ENCODE data around the gene PPP1R12C. TPM values are rescaled to one million over a fixed set of nuclear protein-coding genes. Genes with fewer than 3 reads are reported as not detected.
A peak's percentile ranks its signal among the peaks of the same experiment; 100 is the strongest.

The PPP1R12C gene
- total RNA-seq, 1 donor from 2014 or later = 120 TPM

DNA sequence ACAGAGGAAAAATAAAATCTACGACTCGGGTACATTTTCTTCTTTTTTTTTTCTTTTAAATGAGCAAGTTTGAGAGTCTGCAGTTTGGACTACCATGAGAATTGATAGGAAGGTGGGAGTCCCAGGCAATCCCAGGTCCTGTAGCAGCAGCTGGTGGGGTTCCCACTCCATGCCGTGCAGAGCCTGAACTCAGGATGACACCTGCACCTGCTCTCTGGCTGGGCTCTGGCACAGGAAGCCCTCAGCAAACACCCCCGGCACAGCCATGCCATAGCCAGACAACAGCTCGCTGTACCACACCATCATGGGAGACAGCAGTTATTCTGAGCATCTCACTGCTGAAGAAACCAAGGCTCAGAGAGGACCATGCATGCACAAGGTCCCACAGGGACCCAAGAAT, 73.2 kb downstream of the PPP1R12C start:
- no peak for TF ChIP-seq CTCF (IDR thresholded peaks at IDR 0.05)
- Histone ChIP-seq H3K36me3 (peaks cover 63% of the 10 kb centered on the region), H3K27me3 (no peaks in the 10 kb centered on the region), H3K27ac (no peak overlapping the region), H3K9me3 (no peaks in the 10 kb centered on the region), H3K4me3 (no peak overlapping the region), H3K4me1 (no peaks in the 10 kb centered on the region)
- intact Hi-C loops (cut with DNase I) = no loop called here
- DNase-seq = peak; percentile 22
- ATAC-seq = no peak

- TF ChIP-seq CTCF (IDR thresholded peaks at IDR 0.05) = no peak
- ATAC-seq = no peak
- intact Hi-C loops (cut with DNase I) = no loop called here
- H3K4me1 ChIP-seq = no peaks in the 10 kb centered on the region
- H3K9me3 ChIP-seq = no peaks in the 10 kb centered on the region
- H3K27ac ChIP-seq = no peak overlapping the region
- DNase-seq = peak; percentile 34
- peaks cover 47% of the 10 kb centered on the region for H3K36me3 ChIP-seq
- H3K27me3 ChIP-seq = no peaks in the 10 kb centered on the region
- H3K4me3 ChIP-seq = no peak overlapping the region
These were observed 74.7 kb downstream of the PPP1R12C start for GRCh38 chr19:55042688-55043087.

DNA sequence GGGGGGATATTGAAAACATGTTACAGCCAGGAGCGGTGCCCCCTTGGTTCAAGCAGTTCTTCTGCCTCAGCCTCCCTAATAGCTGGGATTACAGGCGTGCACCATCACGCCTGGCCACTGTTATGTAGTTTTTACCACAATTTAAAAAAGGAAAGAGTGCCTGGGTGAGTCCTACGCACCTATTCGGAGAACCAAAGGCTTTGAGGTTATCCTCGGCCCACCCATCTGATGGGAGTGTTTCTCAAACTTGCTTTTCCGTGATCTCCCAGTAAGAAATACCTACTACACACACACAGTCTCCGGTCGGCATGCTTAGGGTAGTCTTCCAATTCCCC, 75.1 kb downstream of the PPP1R12C start:
- peaks cover 43% of the 10 kb centered on the region for H3K36me3 ChIP-seq
- no peak for TF ChIP-seq CTCF (IDR thresholded peaks at IDR 0.05)
- H3K27ac ChIP-seq = no peak overlapping the region
- no peak for DNase-seq
- intact Hi-C loops (cut with DNase I) = no loop called here
- H3K4me3 ChIP-seq = no peak overlapping the region
- no peaks in the 10 kb centered on the region for H3K9me3 ChIP-seq
- no peaks in the 10 kb centered on the region for H3K4me1 ChIP-seq
- no peaks in the 10 kb centered on the region for H3K27me3 ChIP-seq
- no peak for ATAC-seq

DNA sequence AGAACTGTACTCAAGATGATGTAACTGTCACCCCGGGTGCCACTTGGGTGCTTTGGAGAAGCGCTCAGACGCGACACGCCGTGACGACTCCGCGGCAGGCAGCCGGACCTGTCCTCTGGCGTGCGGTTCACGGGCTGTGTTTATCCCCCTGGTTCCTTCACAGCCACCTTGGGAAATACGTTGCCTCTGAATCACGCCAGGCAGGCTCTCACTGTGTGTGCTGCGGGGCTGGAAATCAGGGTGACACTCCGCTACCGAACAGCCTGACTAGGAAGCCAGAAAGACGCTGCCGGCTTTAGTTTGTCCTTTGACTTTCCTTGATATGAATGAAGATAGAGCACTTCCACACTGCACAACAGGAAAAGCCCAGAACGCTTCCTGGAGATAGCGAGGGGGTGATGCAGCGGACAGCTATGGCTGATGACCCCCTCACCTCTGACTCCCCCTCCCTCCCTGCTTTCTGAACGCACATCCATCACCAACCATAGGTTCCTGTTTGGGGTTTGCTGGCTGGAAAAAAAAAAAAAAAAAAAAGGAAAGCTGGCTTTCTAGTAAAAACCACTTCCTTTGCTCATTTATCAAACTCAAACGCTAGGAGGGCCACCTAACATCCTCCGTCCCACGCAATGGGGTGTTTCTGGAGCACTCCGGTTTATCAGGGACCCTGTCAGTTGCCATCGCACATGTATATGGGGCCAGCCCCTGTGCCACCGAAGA, 75.7 kb downstream of the PPP1R12C start:
- H3K36me3 ChIP-seq = peaks cover 38% of the 10 kb centered on the region
- H3K4me1 ChIP-seq = no peaks in the 10 kb centered on the region
- TF ChIP-seq CTCF (IDR thresholded peaks at IDR 0.05) = no peak
- H3K4me3 ChIP-seq = no peak overlapping the region
- no peaks in the 10 kb centered on the region for H3K27me3 ChIP-seq
- no peaks in the 10 kb centered on the region for H3K9me3 ChIP-seq
- H3K27ac ChIP-seq = no peak overlapping the region
- peak; percentile 25 for ATAC-seq
- DNase-seq = peak; percentile 60
- intact Hi-C loops (cut with DNase I) = no loop called here

DNA sequence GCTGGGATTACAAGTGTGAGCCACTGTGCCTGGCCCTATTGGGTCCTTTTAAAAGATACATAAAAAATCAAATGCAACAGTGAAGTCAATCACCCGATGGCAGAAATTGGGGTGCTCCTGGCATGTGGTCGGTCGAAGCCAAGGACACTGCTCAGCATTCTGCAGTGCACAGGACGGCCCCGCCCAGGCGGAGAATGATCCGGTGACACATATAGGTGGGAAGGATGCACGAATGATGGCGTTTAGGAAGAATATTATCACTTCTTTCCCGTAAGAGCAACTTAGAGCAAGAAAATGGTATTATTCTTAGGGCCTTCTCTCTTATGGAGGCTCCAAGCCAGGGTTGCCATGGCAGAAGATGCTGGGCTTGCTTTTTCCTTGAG, 76.2 kb downstream of the PPP1R12C start:
- H3K27me3 ChIP-seq = no peaks in the 10 kb centered on the region
- no peak overlapping the region for H3K4me3 ChIP-seq
- H3K4me1 ChIP-seq = no peaks in the 10 kb centered on the region
- ATAC-seq (no peak), DNase-seq (peak; percentile 44)
- intact Hi-C loops (cut with DNase I) = no loop called here
- H3K27ac ChIP-seq = no peak overlapping the region
- no peaks in the 10 kb centered on the region for H3K9me3 ChIP-seq
- TF ChIP-seq CTCF (IDR thresholded peaks at IDR 0.05) = no peak
- peaks cover 32% of the 10 kb centered on the region for H3K36me3 ChIP-seq

Small RNA genes within 50 kb of the gene (microRNA-seq; reads per million reads assigned to microRNA genes)
- gene MIR7975 (ENCODE audit: borderline microRNAs expressed) = not detected

Other genes with a start within 250 kb of the PPP1R12C start
- gene FCAR, start 243.4 kb downstream of the PPP1R12C start, total RNA-seq = 3.2 TPM
- gene NCR1, start 211.5 kb downstream of the PPP1R12C start, total RNA-seq = 1.5 TPM
- not detected for gene NLRP7, start 170.1 kb downstream of the PPP1R12C start, total RNA-seq
- 21.4 TPM for gene NLRP2, start 151.3 kb downstream of the PPP1R12C start, total RNA-seq
- 0.32 TPM for gene GP6, start 79.4 kb downstream of the PPP1R12C start, total RNA-seq
- 30.0 TPM for gene RDH13, start 54.5 kb downstream of the PPP1R12C start, total RNA-seq
- gene EPS8L1, start 41.8 kb downstream of the PPP1R12C start, total RNA-seq = 35.6 TPM
- gene TNNT1, start 31.6 kb upstream of the PPP1R12C start, total RNA-seq = 1.2 TPM
- not detected for gene TNNI3, start 40.1 kb upstream of the PPP1R12C start, total RNA-seq
- 1.5 TPM for gene DNAAF3, start 49.0 kb upstream of the PPP1R12C start, total RNA-seq
- gene SYT5, start 62.7 kb upstream of the PPP1R12C start, total RNA-seq = not detected
- gene PTPRH, start 91.9 kb upstream of the PPP1R12C start, total RNA-seq = not detected
- gene TMEM86B, start 111.1 kb upstream of the PPP1R12C start, total RNA-seq = 4.3 TPM
- gene PPP6R1, start 141.4 kb upstream of the PPP1R12C start, total RNA-seq = 61.0 TPM
- 19.7 TPM for gene HSPBP1, start 162.5 kb upstream of the PPP1R12C start, total RNA-seq
- gene BRSK1, start 166.4 kb upstream of the PPP1R12C start, total RNA-seq = 1.3 TPM
- 23.9 TPM for gene TMEM150B, start 207.7 kb upstream of the PPP1R12C start, total RNA-seq
- gene KMT5C, start 222.2 kb upstream of the PPP1R12C start, total RNA-seq = 11.7 TPM
- not detected for gene COX6B2, start 237.1 kb upstream of the PPP1R12C start, total RNA-seq
- not detected for gene GARIN5B, start 245.6 kb upstream of the PPP1R12C start, total RNA-seq

Measured in upper lobe of right lung (tissue), 1 donor.